K562 (cell line): ENCODE results near the gene BCL2L1. TPM values are rescaled to one million over a fixed set of nuclear protein-coding genes. Genes with fewer than 3 reads are reported as not detected.
A peak's percentile ranks its signal among the peaks of the same experiment; 100 is the strongest.

ENCODE experiments used
- ATAC-seq: fragments of 200-7000 bp; cut with Tn5 transposase; 3 replicates; pipeline ENCODE4 v1.9.1; 2020; ENCODE audit warnings: moderate library complexity
- BruUV-seq: library from RNA; stranded (reverse); fragments of 400-500 nt; replicated peaks from 2 replicates; lab custom pipeline; 2021; lab: Mats Ljungman, UMichigan
- CTCF ChIA-PET: fragments of 300-600 bp; formaldehyde crosslinking; extraction: SDS; loops from one replicate; lab custom pipeline; 2021; ENCODE audit warnings: low intra/inter-chr PET ratio; lab: Yijun Ruan, JAX
- POLR2A ChIA-PET: fragments of 300-600, 350-650 bp; sonication (Branson Sonifier 250); formaldehyde crosslinking; extraction: SDS; loops from one replicate; lab custom pipeline; 2021; ENCODE audit warnings: antibody characterized with exemption, inconsistent platforms; lab: Yijun Ruan, JAX
- DNase-seq, 4 experiments: peaks; one replicate each; pipeline versions ENCODE4 v3.0.0 to v3.0.0-alpha.2; 2011 to 2018; ENCODE audit warnings: low spot score in 3 of 4, mixed read lengths in 3 of 4; ENCODE audit errors: extremely low read depth in 1 of 4
- FAIRE-seq: peaks from 2 replicates; lab custom pipeline; 2011; peaks lifted over from hg19 to GRCh38; lab: Jason Lieb, UNC
- H2AFZ ChIP-seq: 2 replicates; pipeline ENCODE4 v1.6.0; 2011; ENCODE audit warnings: low read depth, low read length, control low read depth, inconsistent platforms
- H3K27ac ChIP-seq: fragments of 200-600 bp; 3 replicates; pipeline ENCODE4 v1.8.0; 2011; ENCODE audit warnings: low read depth, mild to moderate bottlenecking, control low read depth, inconsistent platforms, low read length, moderate library complexity, mixed read lengths; ENCODE audit errors: extremely low read depth
- H3K27me3 ChIP-seq, 2 experiments: fragments of 300-600 bp in 1 of 2; 2 replicates in 1 of 2; 3 replicates in 1 of 2; pipeline versions ENCODE4 v1.6.0 to v1.8.0; 2011; ENCODE audit warnings: inconsistent platforms in 2 of 2, low read length in 2 of 2, mild to moderate bottlenecking in 1 of 2, mixed read lengths in 1 of 2, moderate library complexity in 1 of 2; ENCODE audit not compliant: control insufficient read depth in 2 of 2, insufficient read depth in 2 of 2
- H3K36me3 ChIP-seq: fragments of 300-600 bp; 3 replicates; pipeline ENCODE4 v1.8.0; 2011; ENCODE audit warnings: mild to moderate bottlenecking, low read length, inconsistent platforms; ENCODE audit not compliant: control insufficient read depth, insufficient read depth
- H3K4me1 ChIP-seq, 2 experiments: fragments of 200-600 bp in 1 of 2; replicated peaks in 1 of 2; 2 replicates in 1 of 2; 3 replicates in 1 of 2; pipeline versions ENCODE4 v1.5.1 to v1.8.0; 2011; ENCODE audit warnings: inconsistent platforms in 2 of 2, low read length in 2 of 2, mild to moderate bottlenecking in 1 of 2, mixed read lengths in 1 of 2, moderate library complexity in 1 of 2; ENCODE audit not compliant: control insufficient read depth in 2 of 2, insufficient read depth in 2 of 2
- H3K4me2 ChIP-seq: 2 replicates; pipeline ENCODE4 v1.6.1; 2011; ENCODE audit warnings: low read length, control low read depth, inconsistent platforms, mixed read lengths; ENCODE audit not compliant: insufficient read depth
- H3K4me3 ChIP-seq: fragments of 200-600 bp; sonication (generic), shearing (Covaris generic); 2 replicates; pipeline ENCODE4 v1.5.1; 2016; ENCODE audit warnings: control low read depth, inconsistent platforms
- H3K79me2 ChIP-seq: fragments of 200-600 bp; 3 replicates; pipeline ENCODE4 v1.8.0; 2011; ENCODE audit warnings: low read length, inconsistent platforms; ENCODE audit not compliant: control insufficient read depth, insufficient read depth
- H3K9ac ChIP-seq, 2 experiments: 2 replicates each; pipeline versions ENCODE4 v1.6.0 to v1.6.1; 2011; ENCODE audit warnings: low read depth in 2 of 2, low read length in 2 of 2, control low read depth in 1 of 2, inconsistent platforms in 1 of 2, mild to moderate bottlenecking in 1 of 2, mixed read lengths in 1 of 2; ENCODE audit not compliant: insufficient read depth in 1 of 2
- H3K9me1 ChIP-seq: one replicate; pipeline ENCODE4 v1.6.0; 2011; ENCODE audit warnings: inconsistent platforms, mild to moderate bottlenecking, low read length, moderate library complexity; ENCODE audit not compliant: control insufficient read depth, insufficient read depth
- H3K9me3 ChIP-seq: replicated peaks from 2 replicates; pipeline ENCODE4 v1.5.1; 2011; ENCODE audit warnings: low read depth, low read length, inconsistent platforms; ENCODE audit not compliant: control insufficient read depth, insufficient read depth
- H4K20me1 ChIP-seq: replicated peaks from 2 replicates; pipeline ENCODE4 v1.6.1; 2011; ENCODE audit warnings: low read length, inconsistent platforms, mixed read lengths; ENCODE audit not compliant: control insufficient read depth, insufficient read depth
- CGGBP1 ChIP-seq: fragments of 250-450 bp; sonication (Bioruptor Pico); IDR thresholded peaks from 2 replicates; pipeline ENCODE4 v1.9.0; 2021; ENCODE audit warnings: mild to moderate bottlenecking
- FOXM1 ChIP-seq, 2 experiments: fragments of 450-650 bp in 1 of 2; sonication (generic) in 1 of 2; formaldehyde crosslinking in 1 of 2; IDR thresholded peaks; 2 replicates each; pipeline versions ENCODE4 v1.6.1 to v1.9.0; 2017 to 2022; ENCODE audit warnings: low read depth in 2 of 2, mild to moderate bottlenecking in 2 of 2, missing genetic modification reagents in 1 of 2, moderate library complexity in 1 of 2
- HDAC8 ChIP-seq: fragments of 450-650 bp; IDR thresholded peaks from 2 replicates; pipeline ENCODE4 v1.6.1; 2016; ENCODE audit warnings: mild to moderate bottlenecking, missing genetic modification characterization, moderate library complexity, missing compliant biosample characterization
- MTF1 ChIP-seq: fragments of 250-450 bp; sonication (Bioruptor Pico); IDR thresholded peaks from 2 replicates; pipeline ENCODE4 v1.9.0; 2021; ENCODE audit warnings: moderate library complexity, mild to moderate bottlenecking, inconsistent platforms, borderline replicate concordance
- NCOR1 ChIP-seq: fragments of 450-650 bp; IDR thresholded peaks from 2 replicates; pipeline ENCODE4 v1.6.1; 2016; ENCODE audit warnings: mild to moderate bottlenecking, moderate library complexity
- NR4A1 ChIP-seq, 2 experiments: fragments of 250-450 bp in 1 of 2; fragments of 450-650 bp in 1 of 2; sonication (Bioruptor Pico) in 1 of 2; IDR thresholded peaks; 2 replicates each; pipeline versions ENCODE4 v1.4.0 to v1.6.1; 2016 to 2020; ENCODE audit warnings: mild to moderate bottlenecking in 2 of 2, missing compliant biosample characterization in 1 of 2, missing genetic modification characterization in 1 of 2, moderate library complexity in 1 of 2
- PATZ1 ChIP-seq: fragments of 250-450 bp; sonication (Bioruptor Pico); IDR thresholded peaks from 2 replicates; pipeline ENCODE4 v1.5.0; 2020; ENCODE audit warnings: mild to moderate bottlenecking, borderline replicate concordance
- SMAD2 ChIP-seq: fragments of 150-350 bp; IDR thresholded peaks from 2 replicates; pipeline ENCODE4 v1.6.1; 2014; ENCODE audit warnings: low read depth, mild to moderate bottlenecking, low read length
- SUPT5H ChIP-seq: fragments of 450-650 bp; IDR thresholded peaks from 2 replicates; pipeline ENCODE4 v1.6.1; 2016
- TAF1 ChIP-seq: IDR thresholded peaks from 2 replicates; pipeline ENCODE4 v1.6.1; 2011; ENCODE audit warnings: mild to moderate bottlenecking, low read length, moderate library complexity; ENCODE audit not compliant: insufficient read depth, control insufficient read depth, severe bottlenecking; ENCODE audit errors: extremely low read depth
- ZNF12 ChIP-seq: sonication (generic); formaldehyde crosslinking; IDR thresholded peaks from 2 replicates; pipeline ENCODE4 v1.4.0; 2020; ENCODE audit warnings: mild to moderate bottlenecking, missing genetic modification reagents
- ZNF121 ChIP-seq: sonication (generic); formaldehyde crosslinking; conservative IDR thresholded peaks from 2 replicates; pipeline ENCODE4 v1.8.0; 2022; ENCODE audit warnings: missing genetic modification reagents
- ZSCAN32 ChIP-seq: fragments of 450-650 bp; formaldehyde crosslinking; IDR thresholded peaks from 2 replicates; pipeline ENCODE4 v1.4.0; 2020; ENCODE audit warnings: mild to moderate bottlenecking, moderate library complexity
- WGBS: fragments of 100-300 bp; shearing (Covaris generic); methylation state at CpG from one replicate; pipeline ENCODE4 v1.1.6; 2016; ENCODE audit warnings: low coverage, mixed read lengths; ENCODE audit not compliant: insufficient coverage; ENCODE audit errors: missing lambda C conversion rate; 5-methylcytosine and 5-hydroxymethylcytosine counted together
- in situ Hi-C: fragments of 300-500 bp; cut with MboI; formaldehyde crosslinking; loops from 4 replicates; pipeline ENCODE4 v1.15.0; 2018; ENCODE audit warnings: inconsistent platforms, mixed read lengths
- intact Hi-C: fragments of 100-400 bp; cut with micrococcal nuclease; formaldehyde crosslinking; loops from 2 replicates; pipeline ENCODE4 v1.14.2; 2022
- polyA plus RNA-seq, 8 experiments: library from polyadenylated mRNA; depleted of rRNA in 4 of 8; stranded (reverse) in 5 of 8; unstranded in 3 of 8; fragments of >200 nt; fragmentation: Nextera tagmentation in 2 of 8; fragmentation: Illumina TruSeq in 1 of 8; extraction: Ambion mirVana in 2 of 8; extraction: Trizol in 1 of 8; gene quantifications; 2 replicates each; pipeline versions ENCODE4 v1.2.1 to v1.2.3, GENCODE V29; 2011 to 2014; ENCODE audit warnings: inconsistent platforms in 1 of 8, missing spikeins in 1 of 8
- total RNA-seq, 7 experiments: library from RNA; depleted of rRNA in 6 of 7; stranded (reverse); fragments of >200 nt in 6 of 7; fragmentation: Illumina TruSeq in 2 of 7; extraction: Trizol in 2 of 7; gene quantifications; 2 replicates each; pipeline versions ENCODE4 v1.2.1 to v1.2.3, GENCODE V29; 2011 to 2021; ENCODE audit warnings: low replicate concordance in 1 of 7
- TF ChIP-seq, protein P1 (sequence below), 3 experiments: IDR thresholded peaks in 2 of 3; conservative IDR thresholded peaks in 1 of 3; 2 replicates each; pipeline ENCODE4 v1.5.1; 2011 to 2012; ENCODE audit warnings: low read length in 3 of 3, mild to moderate bottlenecking in 3 of 3, control low read depth in 2 of 3, improper control_type of control experiment in 1 of 3, inconsistent platforms in 1 of 3, low read depth in 1 of 3, mixed read lengths in 1 of 3, moderate library complexity in 1 of 3; ENCODE audit not compliant: insufficient read depth in 2 of 3
- TF ChIP-seq, protein P2 (sequence below): fragments of 450-650 bp; formaldehyde crosslinking; conservative IDR thresholded peaks from 2 replicates; pipeline ENCODE4 v1.4.0; 2022; ENCODE audit warnings: mild to moderate bottlenecking, missing genetic modification characterization

The BCL2L1 gene
- total and polyA plus RNA-seq, 9 of the 15 experiments (the other 6 are each of a cell fraction or from before 2014, with no cell fraction given), result 3.3 to 182 (median 120) TPM

GRCh38 chr20:31739550-31739977 lies 16.9 kb upstream of the BCL2L1 start:
- under 1% methylated on average over 11 of the region's 11 CpGs for WGBS
- BruUV-seq, result TSS peak; percentile 63
- Histone ChIP-seq H2AFZ (peak overlapping the region; percentile 79), H3K36me3 (peaks cover 30% of the 10 kb centered on the region; the same call in 2 of the 3 replicates), H3K9me1 (no peaks in the 10 kb centered on the region), H3K27me3 (no peaks in the 10 kb centered on the region), H3K9me3 (no peaks in the 10 kb centered on the region), H4K20me1 (0 out of 2 replicates have a peak, but pooled peaks cover 5% of the 10 kb centered on the region), H3K4me3 (peak overlapping the region; percentile 82), H3K27ac (peak overlapping the region; percentile 95), H3K79me2 (peaks cover 71% of the 10 kb centered on the region), H3K4me1 (peaks cover 5 to 11% of the 10 kb centered on the region in 2 experiments; a peak in 4 of 5 replicates), H3K4me2 (peak overlapping the region; percentile 99), H3K9ac (peak overlapping the region; percentile 96 to 97)
- ATAC-seq, result peak; percentile 1; the same call in 1 of the 3 replicates
- ChIA-PET POLR2A (interaction anchor here (0.7 to 2.7 kb wide), 10 partner anchors 8 to 133 kb away, joined by 3 to 17 read pairs (median 4); partner anchors contain the start of gene ID1), CTCF (interaction anchor here (0.8 to 1.1 kb wide), 2 partner anchors 13 to 78 kb away, joined by 3 to 4 read pairs; no protein-coding TSS in a partner anchor)
- in situ Hi-C loops, result no loop called here
- intact Hi-C loops, result no loop called here
- peak; percentile 23 for FAIRE-seq
- DNase-seq, result peak in 1 of 4 experiments; percentile 8
- TF ChIP-seq ZNF121 (no peak), NR4A1 (CRISPR knock-in tag; IDR thresholded peaks at IDR 0.05) (no peak), NR4A1 (tag; IDR thresholded peaks at IDR 0.05) (no peak), TAF1 (no peak), ZNF12 (CRISPR knock-in tag) (no peak), MTF1 (CRISPR knock-in tag) (no peak), SUPT5H (no peak), HDAC8 (tag) (no peak), NCOR1 (no peak), PATZ1 (CRISPR knock-in tag) (no peak), FOXM1 (IDR thresholded peaks at IDR 0.05; ENCODE audit: low read depth) (no peak), FOXM1 (CRISPR knock-in tag; IDR thresholded peaks at IDR 0.05; ENCODE audit: low read depth) (no peak), SMAD2 (no peak), ZSCAN32 (CRISPR knock-in tag) (no peak), CGGBP1 (no peak)
- TF ChIP-seq, protein P1, sequence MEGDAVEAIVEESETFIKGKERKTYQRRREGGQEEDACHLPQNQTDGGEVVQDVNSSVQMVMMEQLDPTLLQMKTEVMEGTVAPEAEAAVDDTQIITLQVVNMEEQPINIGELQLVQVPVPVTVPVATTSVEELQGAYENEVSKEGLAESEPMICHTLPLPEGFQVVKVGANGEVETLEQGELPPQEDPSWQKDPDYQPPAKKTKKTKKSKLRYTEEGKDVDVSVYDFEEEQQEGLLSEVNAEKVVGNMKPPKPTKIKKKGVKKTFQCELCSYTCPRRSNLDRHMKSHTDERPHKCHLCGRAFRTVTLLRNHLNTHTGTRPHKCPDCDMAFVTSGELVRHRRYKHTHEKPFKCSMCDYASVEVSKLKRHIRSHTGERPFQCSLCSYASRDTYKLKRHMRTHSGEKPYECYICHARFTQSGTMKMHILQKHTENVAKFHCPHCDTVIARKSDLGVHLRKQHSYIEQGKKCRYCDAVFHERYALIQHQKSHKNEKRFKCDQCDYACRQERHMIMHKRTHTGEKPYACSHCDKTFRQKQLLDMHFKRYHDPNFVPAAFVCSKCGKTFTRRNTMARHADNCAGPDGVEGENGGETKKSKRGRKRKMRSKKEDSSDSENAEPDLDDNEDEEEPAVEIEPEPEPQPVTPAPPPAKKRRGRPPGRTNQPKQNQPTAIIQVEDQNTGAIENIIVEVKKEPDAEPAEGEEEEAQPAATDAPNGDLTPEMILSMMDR (IDR thresholded peaks at IDR 0.05 in 2 of 3, conservative IDR thresholded peaks at IDR 0.05 in 1 of 3; ENCODE audit: insufficient read depth in 2 of 3, low read depth in 1 of 3, low read length in 3 of 3), result no peak; a peak in 1 of 6 replicates
- TF ChIP-seq, protein P2, sequence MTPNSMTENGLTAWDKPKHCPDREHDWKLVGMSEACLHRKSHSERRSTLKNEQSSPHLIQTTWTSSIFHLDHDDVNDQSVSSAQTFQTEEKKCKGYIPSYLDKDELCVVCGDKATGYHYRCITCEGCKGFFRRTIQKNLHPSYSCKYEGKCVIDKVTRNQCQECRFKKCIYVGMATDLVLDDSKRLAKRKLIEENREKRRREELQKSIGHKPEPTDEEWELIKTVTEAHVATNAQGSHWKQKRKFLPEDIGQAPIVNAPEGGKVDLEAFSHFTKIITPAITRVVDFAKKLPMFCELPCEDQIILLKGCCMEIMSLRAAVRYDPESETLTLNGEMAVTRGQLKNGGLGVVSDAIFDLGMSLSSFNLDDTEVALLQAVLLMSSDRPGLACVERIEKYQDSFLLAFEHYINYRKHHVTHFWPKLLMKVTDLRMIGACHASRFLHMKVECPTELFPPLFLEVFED (CRISPR knock-in tag), result no peak
